Urothelium cell line (cell line): Measurements from ENCODE around the gene UNK.
"Not testable (repeated sequence)": the region's sequence is repeated elsewhere in the genome, so short reads cannot be mapped to it uniquely, and the experiment has no call there.

Source experiments
- DNase-seq: peaks from one replicate; pipeline ENCODE4 v3.0.0; 2011; ENCODE audit warnings: low spot score, mixed read lengths
- FAIRE-seq: peaks from 2 replicates; lab custom pipeline; 2011; peaks lifted over from hg19 to GRCh38; lab: Jason Lieb, UNC

The UNK gene

GRCh38 chr17:75868730-75869281 is 84.2 kb downstream of the UNK start:
- not testable (repeated sequence) for FAIRE-seq, DNase-seq

DNA sequence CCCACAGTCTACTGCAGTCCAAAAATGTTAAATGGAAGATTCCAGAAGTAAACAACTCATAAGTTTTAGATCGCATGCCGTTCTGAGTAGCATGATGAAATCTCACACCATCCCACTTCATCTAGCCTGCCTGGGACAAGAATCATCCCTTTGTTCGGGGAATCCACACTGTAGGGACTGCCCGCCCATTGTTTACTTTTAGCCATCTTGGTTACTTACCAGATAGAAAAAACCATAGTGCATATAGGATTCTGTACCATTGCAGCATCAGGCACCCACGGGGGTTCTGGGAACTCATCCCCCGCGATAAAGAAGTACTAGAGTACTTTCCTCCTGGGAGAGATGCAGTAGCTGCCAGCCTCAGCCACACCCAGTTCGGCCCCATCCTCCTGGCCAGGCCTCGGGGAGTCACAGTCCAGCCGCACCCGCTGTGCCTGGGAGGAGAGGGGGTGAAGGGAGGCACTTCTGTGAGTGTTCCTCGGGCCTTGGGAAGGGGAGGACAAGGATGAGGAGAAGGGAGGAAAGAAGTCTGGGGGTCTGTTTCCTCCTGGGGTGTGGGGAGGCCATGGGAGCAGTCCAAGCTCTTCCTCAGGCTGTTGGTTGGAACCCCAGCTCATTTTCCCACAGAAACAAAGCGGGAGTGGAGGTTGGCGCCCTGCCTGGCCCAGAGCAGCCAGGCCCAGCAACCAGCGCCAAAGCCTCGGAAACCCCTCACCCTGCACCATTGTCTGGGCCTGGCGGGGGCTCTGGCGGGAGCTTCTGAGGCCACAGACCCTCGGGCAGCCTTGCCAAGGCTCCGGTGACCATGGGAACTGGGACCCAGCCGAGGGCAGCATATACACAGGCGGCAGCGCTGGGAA is 84.9 kb downstream of the UNK start:
- DNase-seq (peak; percentile 53), FAIRE-seq (peak; percentile 40)

DNA sequence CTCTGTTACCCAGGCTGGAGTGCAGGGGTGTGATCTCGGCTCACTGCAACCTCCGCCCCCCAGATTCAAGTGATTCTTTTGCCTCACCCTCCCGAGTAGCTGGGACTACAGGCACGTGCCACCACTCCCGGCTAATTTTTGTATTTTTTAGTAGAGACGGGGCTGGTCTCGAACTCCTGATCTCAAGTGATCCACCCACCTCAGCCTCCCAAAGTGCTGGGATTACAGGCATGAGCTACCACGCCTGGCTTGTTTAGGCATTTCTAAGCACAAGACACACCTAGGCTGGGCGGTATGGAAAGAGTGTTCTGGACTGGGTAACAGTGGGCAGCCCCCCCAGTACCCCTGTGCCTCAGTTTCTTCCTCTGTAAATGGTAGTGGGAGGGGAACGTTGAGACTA is 85.6 kb downstream of the UNK start:
- not testable (repeated sequence) for DNase-seq, FAIRE-seq

GRCh38 chr17:75872434-75873351 is 88.1 kb downstream of the UNK start:
- FAIRE-seq (no peak), DNase-seq (peak; percentile 87)

DNA sequence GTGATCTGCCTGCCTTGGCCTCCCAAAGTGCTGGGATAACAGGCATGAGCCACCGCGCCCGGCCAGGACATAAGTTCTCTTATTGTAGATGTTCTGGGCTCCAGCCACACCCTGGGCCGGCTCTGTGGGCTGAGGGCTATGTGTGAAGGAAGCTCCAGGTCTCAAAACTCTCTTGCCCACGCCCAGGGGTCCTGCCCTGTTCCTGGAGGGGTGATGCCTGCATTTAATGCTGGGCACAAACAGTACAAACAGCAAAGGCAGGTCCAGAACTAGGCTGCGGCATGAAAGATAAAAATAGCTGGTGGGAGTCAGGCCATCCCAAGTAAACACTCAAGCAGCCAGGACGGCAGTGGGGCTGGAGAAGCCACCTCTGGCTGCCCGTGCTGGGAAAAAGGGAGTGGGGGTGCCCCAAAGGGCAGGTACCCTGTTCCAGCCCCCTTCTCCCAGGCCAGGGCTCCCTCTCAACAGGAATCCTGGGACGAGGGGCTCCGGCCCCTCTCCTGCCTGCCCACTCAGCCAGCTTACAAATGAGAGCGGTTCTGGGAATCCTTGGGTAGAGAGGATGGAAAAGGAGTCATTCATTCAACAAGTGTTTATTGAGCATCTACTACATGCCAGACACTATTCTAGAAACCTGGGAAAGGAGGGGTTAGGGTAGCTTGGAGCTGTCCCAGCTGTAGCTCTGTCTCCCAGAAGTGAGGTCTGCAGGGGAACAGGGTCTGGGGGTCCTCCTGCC is 89.1 kb downstream of the UNK start:
- FAIRE-seq (no peak), DNase-seq (no peak)

DNA sequence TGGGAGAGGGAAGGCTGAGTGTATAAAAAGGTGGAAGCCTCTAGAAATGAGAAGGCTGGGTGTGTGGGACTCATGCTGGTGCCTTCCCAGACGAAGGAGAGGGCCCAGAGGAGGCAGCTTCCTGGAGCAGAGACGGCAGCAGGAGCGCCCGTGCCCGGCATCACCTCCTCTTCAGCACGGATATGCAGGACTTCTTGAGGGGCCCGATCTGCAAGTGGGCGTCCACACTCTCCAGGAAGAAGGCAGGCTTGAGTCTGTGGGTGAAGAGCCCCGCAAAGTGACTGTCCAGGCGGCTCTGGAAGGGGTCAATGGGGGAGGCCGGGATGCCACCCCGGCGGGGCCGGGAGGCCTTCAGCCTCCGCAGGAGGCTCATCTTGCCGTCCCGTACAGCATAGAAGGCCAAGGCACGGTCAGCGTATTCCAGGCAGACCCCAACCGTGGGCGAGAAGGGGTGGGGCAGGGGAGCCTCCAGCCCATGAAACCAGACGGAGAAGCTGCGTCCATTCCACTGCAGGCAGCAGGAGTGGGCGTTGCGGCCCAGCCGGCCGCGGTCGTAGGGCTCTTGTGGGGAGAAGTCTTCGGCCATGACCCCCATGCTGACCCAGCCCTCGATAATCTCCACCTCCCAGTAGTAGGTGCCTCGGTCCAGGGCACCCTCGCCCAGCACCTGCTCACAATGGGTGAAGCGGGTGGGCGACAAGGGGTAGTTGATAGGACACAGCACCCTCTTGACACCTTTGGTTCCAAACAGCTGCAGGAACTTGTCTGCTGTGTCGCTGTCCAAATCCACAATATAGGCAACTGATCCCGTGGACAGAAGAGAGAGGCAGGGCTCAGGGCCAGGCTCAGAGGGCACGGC is 89.9 kb downstream of the UNK start:
- no peak for DNase-seq
- FAIRE-seq = no peak
